Embryonic facial prominence (tissue), 1 donor: ENCODE results near the gene PPFIA4.

Experiments
- DNase-seq: peaks from one replicate; pipeline ENCODE4 v3.0.0-alpha.2; 2016; ENCODE audit errors: extremely low spot score

Gene PPFIA4

GRCh38 chr1:203126866-203127665 is 100.8 kb downstream of the PPFIA4 start:
- no peak for DNase-seq

GRCh38 chr1:203127666-203128430 is 101.6 kb downstream of the PPFIA4 start, which contains the start of gene ADORA1:
Gene ADORA1, plus strand, starts transcription at chr1:203127726. Its CDS starts 1,116 bp downstream, at chr1:203128842.
- no peak for DNase-seq

GRCh38 chr1:203128431-203128715 is 102.1 kb downstream of the PPFIA4 start:
- no peak for DNase-seq
